ELF-1 (cell line): Measurements from ENCODE around the gene FOSL1.
A peak's percentile ranks its signal among the peaks of the same experiment; 100 is the strongest.

Experiments
- DNase-seq: peaks from one replicate; pipeline ENCODE4 v3.0.0-alpha.2; 2016; ENCODE audit warnings: low read depth, low spot score

FOSL1 gene

GRCh38 chr11:65919573-65920371 is 19.6 kb upstream of the FOSL1 start:
- peak; percentile 34 for DNase-seq

- DNase-seq = peak; percentile 96
Measured at GRCh38 chr11:65919141-65919572, 19.0 kb upstream of the FOSL1 start, which contains the start of gene DRAP1. Gene DRAP1, plus strand, starts transcription at chr11:65919426. Its CDS starts 76 bp downstream, at chr11:65919502.

GRCh38 chr11:65918211-65919140 is 18.3 kb upstream of the FOSL1 start, which contains the start of gene C11orf68:
Gene C11orf68, minus strand, starts transcription at chr11:65919062. Its CDS starts 31 bp downstream, at chr11:65919031.
- DNase-seq = peak; percentile 47

DNA sequence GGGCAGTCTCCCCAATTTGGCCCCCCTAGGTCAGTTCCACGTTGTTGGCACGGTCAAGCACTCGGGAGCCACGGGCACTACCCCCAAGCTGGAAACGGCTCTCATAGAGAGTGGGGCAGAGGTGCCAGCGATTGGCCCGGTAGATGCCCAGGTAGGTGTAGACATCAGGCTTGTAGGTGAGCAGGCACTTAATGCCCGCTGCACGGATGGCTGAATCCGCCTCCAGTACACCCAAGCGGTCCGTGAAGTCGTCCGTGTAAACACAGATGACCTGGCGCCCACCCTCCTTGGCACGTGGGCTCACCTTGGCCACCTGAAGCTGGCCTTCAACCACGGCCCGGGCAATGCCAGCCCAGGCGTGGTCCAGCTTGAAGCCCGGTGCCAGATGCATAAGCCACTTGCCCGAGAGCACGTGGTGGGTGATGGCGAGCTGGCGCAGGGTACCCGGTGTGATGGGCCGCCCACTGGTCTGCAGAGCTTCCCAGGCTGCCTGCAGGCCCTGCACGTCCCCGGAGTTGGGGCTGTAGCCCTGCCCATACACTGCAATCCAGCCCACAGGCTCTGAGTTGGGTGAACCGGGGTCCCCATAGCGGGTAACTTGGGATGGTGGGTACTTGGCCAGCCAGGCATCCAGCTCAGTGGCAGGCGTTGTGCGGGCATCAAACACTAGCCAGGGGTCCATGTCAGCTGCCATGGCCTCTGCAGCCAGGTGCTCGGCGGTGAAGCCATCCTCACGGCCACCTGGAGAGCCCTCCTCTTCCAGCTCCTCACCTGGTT is 17.4 kb upstream of the FOSL1 start:
- DNase-seq = no peak

DNA sequence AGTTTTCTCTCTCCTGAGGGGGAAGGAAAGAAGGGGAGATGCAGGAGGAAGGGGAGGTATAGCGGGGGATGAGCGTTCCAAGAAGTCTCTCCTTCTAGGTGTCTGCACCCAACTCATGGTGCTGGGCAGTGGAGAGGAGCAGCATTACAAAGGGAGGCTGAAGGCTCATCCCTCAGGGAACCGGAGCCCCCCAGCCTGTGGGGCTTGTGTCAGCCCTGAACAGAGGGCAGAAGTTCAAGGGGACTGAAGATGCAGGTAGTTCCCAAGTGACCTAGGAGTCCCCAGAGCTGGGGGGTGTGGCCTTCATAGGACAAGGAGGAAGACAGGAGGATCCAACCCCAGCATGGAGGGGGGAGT is 16.9 kb upstream of the FOSL1 start:
- DNase-seq = no peak

DNA sequence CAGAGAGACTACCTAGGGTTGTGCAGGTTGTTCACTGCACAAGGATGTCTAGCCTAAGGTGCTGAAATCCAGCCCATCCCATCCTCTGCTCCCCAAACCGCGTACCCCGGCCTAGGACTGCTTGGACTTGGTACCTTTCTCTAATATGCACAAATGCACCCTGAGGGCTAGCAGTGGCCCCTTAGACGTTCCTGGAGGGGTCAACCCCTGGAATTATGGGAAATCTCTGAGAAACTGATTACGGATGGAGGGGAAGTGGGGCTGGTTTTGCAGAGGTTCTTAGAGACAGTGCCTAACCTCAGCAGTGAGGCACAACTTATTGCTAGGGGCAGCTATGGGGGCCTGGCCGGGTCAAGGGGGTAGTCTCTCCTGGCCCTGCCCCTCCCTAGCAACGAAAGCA is 16.2 kb upstream of the FOSL1 start:
- DNase-seq = no peak

- DNase-seq = peak; percentile 89
Measured at GRCh38 chr11:65915821-65916251, 15.6 kb upstream of the FOSL1 start.

DNA sequence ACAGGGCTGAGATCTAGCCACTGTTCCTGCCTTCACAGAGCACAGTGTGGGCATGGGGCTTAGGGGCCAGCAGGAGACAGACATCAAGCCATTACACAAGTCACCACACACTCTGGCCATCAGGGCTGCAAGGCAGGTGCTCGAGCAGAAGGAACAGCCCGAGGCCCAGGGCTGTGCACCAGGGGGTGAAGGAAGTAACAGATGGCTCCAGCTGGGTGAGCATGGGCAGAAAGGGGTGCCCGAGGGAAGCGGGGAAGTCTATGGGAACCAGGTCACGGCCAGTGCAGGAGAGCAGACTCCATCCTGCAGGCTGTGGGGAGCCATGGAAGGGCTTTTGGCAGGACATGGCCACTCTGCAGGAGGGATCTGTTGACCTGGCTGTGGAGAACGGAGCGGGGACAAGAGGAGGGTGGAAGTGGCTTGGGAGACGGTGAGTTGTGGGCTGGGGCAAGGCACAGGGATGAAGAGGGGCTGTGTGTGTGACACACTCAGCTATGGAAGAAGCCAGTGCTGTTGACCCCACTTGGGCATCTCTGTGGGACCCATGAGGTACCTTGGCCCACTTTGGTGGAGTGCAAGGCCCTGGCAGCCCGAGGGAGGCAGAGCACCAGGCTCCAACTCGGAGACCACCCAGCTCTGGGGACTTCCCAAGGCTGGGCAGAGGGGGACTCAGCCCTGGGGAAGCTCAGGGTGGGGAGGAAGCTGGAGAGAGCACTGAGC is 15.1 kb upstream of the FOSL1 start:
- DNase-seq = no peak

- DNase-seq = no peak
Measured at GRCh38 chr11:65912845-65913244, 12.7 kb upstream of the FOSL1 start.

GRCh38 chr11:65911682-65912568 is 11.7 kb upstream of the FOSL1 start:
- peak; percentile 84 for DNase-seq

GRCh38 chr11:65907878-65908277 is 7.7 kb upstream of the FOSL1 start:
- no peak for DNase-seq

- DNase-seq = no peak
Measured at GRCh38 chr11:65906602-65907001, 6.4 kb upstream of the FOSL1 start.

DNA sequence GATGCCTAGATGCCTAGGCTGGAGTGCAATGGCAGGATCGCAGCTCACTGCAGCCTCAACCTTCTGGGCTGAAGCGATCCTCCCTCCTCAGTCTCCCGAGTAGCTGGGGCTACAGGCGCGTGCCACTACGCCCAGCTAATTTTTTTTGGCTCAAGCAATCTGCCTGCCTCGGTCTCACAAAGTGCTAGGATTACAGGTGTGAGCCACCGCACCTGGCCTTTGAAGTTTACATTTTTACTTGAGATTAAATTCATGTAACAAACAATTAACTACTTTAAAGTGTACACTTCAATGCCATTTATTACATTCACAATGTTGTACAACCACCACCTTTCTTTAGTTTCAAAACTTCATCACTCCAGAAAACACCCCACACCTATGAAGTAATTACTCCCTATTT is 3.5 kb upstream of the FOSL1 start:
- no peak for DNase-seq

DNA sequence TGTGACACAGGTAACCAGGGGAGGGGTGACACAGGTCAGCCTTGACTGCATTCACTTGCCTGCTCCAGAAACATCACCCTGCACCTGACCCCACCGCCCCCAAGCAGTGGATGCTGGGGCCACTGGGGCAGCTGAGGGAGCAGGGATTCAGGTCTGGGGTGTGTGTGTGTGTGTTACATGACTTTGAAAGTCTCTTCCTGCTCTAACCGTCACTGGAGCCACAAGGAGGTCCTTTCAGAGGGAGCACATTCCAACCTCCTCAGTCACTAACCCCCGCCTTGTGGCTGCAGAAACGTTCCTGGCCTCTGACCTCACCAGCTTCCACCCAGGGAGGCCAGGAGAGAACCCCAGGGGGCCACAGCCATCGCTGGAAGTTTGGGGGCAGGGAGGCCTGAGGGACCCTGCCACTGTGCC is 2.9 kb upstream of the FOSL1 start:
- peak; percentile 78 for DNase-seq

DNA sequence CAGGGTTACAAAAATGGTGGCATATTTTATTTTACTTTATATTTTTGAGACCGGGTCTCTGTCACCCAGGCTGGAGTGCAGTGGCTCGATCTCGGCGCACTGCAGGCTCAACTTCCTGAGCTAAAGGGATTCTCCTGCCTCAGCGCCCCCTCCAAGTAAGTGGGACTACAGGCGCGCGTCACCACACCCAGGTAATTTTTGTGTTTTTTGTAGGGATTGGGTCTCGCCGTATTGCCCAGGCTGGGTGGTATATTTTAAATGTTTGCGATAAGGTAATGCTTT is 652 bp upstream of the FOSL1 start:
- DNase-seq = no peak

GRCh38 chr11:65899356-65900124 is 648 bp downstream of the FOSL1 start:
- peak; percentile 70 for DNase-seq

DNA sequence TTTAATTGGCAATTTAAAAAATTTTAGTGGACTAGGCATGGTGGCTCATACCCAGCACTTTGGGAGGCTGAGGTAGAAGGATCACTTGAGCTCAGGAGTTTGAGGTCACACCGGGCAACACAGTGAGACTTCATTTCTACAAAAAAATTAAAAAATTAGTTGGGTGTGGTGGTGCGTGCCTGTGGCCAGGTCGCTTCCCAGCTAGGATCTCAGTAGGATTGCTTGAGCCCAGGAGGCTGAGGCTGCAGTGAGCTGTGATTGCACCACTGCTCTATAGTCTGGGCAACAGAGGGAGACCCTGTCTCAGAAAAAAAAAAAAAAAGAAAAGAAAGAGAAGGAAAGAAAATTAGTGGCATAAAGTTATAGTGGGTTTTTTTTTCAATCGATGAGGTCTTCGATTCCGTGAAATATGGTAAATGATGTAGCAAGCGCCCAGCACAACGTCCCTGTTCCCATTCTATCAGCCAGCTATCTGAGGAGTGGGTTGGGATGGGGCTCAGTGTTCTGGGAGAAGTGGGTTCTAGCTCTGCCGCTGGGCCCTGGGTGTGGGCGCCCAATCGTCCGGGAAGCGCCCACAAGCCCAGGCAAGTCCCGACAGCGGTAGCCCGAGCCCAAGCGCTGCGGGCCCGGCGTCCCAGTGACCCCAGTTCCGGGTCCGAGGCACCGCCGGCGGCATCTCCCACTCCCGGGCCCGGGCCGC is 1.4 kb downstream of the FOSL1 start:
- no peak for DNase-seq

DNA sequence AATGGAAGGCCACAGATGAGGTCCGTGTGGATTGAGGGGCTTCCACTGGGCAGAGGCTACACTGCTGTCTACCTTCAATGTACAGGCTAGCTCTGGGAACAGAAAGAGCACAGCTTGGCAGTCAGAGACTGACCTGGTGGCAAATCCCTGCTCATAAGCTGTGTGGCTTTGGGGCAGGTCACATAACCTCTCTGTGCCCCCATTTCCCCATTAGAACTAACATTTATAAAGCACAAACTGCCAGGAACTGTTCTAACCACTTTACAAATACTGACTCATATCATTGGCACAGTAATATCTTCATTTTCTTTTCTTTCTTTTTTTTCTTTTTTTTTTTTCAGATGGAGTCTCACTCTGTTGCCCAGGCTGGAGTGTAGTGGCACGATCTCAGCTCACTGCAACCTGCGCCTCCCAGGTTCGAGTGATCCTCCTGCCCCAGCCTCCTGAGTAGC is 3.1 kb downstream of the FOSL1 start:
- no peak for DNase-seq
